ENCODE results near the gene C7orf33. TPM values are rescaled to one million over a fixed set of nuclear protein-coding genes. Genes with fewer than 3 reads are reported as not detected.

Gene C7orf33
- total and polyA plus RNA-seq, 9 of the 15 experiments (the other 6 are each of a cell fraction or from before 2014, with no cell fraction given), result 0.04 TPM; not detected in 8

DNA sequence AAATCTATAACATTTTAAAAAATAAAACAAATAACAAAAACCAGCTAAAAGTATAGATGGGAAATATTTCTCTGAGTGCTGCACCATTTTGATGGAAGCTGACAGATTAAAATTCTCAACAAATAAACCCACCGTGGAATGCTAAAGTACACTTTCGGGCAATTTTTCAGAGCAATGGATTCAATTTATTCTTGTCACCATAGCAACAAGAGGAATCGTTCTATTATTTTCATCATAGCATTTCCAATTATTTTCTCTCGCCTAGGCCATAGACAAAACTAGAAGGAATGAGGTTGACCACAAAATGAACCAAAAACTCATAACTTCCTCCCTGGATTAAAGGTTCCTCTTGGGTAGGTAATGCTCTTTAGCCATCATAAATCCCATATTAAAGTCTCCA is 44.6 kb upstream of the C7orf33 start:
- intact Hi-C loops (cut with micrococcal nuclease), result no loop called here
- peaks cover 41 to 45% of the 10 kb centered on the region in 2 experiments; a peak in 4 of 5 replicates for H3K27me3 ChIP-seq (ENCODE audit: control insufficient read depth in 2 of 2, insufficient read depth in 2 of 2, low read length in 2 of 2)
- no peaks in the 10 kb centered on the region for H3K9me1 ChIP-seq (ENCODE audit: control insufficient read depth, insufficient read depth, low read length)
- H4K20me1 ChIP-seq (replicated peaks; ENCODE audit: control insufficient read depth, insufficient read depth, low read length), result no peaks in the 10 kb centered on the region
- no peaks in the 10 kb centered on the region for H3K36me3 ChIP-seq (ENCODE audit: control insufficient read depth, insufficient read depth, low read length)
- peaks cover 0 to 4% of the 10 kb centered on the region in 2 experiments; a peak in 1 of 5 replicates for H3K4me1 ChIP-seq (replicated peaks in 1 of 2; ENCODE audit: control insufficient read depth in 2 of 2, insufficient read depth in 2 of 2, low read length in 2 of 2)
- TF ChIP-seq RFX1 (IDR thresholded peaks at IDR 0.05), result peak; percentile 74
- no peak for TF ChIP-seq ZNF77 (CRISPR knock-in tag; IDR thresholded peaks at IDR 0.05)
- WGBS (ENCODE audit: insufficient coverage, low coverage, missing lambda C conversion rate), result 2% methylated on average over 4 of the region's 4 CpGs
- H3K9ac ChIP-seq (ENCODE audit: insufficient read depth in 1 of 2, low read depth in 2 of 2, low read length in 2 of 2), result no peak overlapping the region
- ATAC-seq, result no peak
- H3K27ac ChIP-seq (ENCODE audit: extremely low read depth, low read depth, low read length), result no peak overlapping the region
- ChIA-PET POLR2A (interaction anchor here (2.2 kb wide), 1 partner anchor 9 kb away, joined by 7 read pairs; no protein-coding TSS in a partner anchor), CTCF (ENCODE audit: low intra/inter-chr PET ratio) (no interaction called here)
- H2AFZ ChIP-seq (ENCODE audit: low read depth, low read length), result no peak overlapping the region
- H3K4me3 ChIP-seq, result no peak overlapping the region
- H3K9me3 ChIP-seq (replicated peaks; ENCODE audit: control insufficient read depth, insufficient read depth, low read depth, low read length), result no peaks in the 10 kb centered on the region
- in situ Hi-C loops (cut with MboI), result no loop called here
- no peak overlapping the region for H3K4me2 ChIP-seq (ENCODE audit: insufficient read depth, low read length)
- no TSS peak for BruUV-seq (replicated peaks)
- no peaks in the 10 kb centered on the region for H3K79me2 ChIP-seq (ENCODE audit: control insufficient read depth, insufficient read depth, low read length)
- FAIRE-seq, result no peak
- no peak for DNase-seq (ENCODE audit: extremely low read depth in 1 of 4, low spot score in 3 of 4)

DNA sequence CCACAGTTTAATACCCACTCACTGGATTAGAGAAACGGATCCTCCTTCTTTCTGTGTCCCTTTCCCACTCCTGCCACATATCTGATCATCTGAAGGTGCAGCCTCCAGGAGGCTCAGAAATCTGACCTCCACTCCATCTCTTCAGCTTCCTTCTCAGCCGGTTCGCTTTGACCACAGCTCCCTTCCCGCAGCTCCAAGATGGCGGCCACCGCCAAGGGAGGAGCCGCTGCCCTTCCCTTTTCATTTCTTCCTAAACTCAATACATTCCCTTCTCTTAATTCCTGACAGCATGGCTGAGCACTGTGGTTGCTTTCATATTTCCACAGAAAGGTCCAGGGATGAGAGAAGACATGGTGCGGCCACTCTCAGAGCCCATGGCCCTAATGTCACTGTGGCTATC is 43.7 kb upstream of the C7orf33 start:
- TF ChIP-seq TAF7 (tag; IDR thresholded peaks at IDR 0.05) (no peak), ZNF12 (CRISPR knock-in tag; IDR thresholded peaks at IDR 0.05) (0 out of 2 replicates have a peak, but pooled peaks have one; percentile 24), YY1 (IDR thresholded peaks at IDR 0.05; ENCODE audit: borderline replicate concordance in 1 of 3, control insufficient read depth in 1 of 3, extremely low read depth in 1 of 3, insufficient read depth in 3 of 3, insufficient read length in 1 of 3, insufficient replicate concordance in 2 of 3, low read depth in 1 of 3, low read length in 2 of 3) (peak; percentile 44 to 82 (median 47)), CTBP1 (IDR thresholded peaks at IDR 0.05; ENCODE audit: borderline replicate concordance) (0 out of 2 replicates have a peak, but pooled peaks have one; percentile 22), E2F5 (CRISPR knock-in tag; IDR thresholded peaks at IDR 0.05) (no peak)
- ATAC-seq, result peak; percentile 55
- H3K27ac ChIP-seq (ENCODE audit: extremely low read depth, low read depth, low read length), result no peak overlapping the region
- FAIRE-seq, result no peak
- CTCF ChIA-PET (ENCODE audit: low intra/inter-chr PET ratio), result no interaction called here
- no peaks in the 10 kb centered on the region for H4K20me1 ChIP-seq (replicated peaks; ENCODE audit: control insufficient read depth, insufficient read depth, low read length)
- peak overlapping the region; percentile 61 for H3K4me2 ChIP-seq (ENCODE audit: insufficient read depth, low read length)
- H3K9ac ChIP-seq (ENCODE audit: insufficient read depth in 1 of 2, low read depth in 2 of 2, low read length in 2 of 2), result no peak overlapping the region
- H3K4me1 ChIP-seq (replicated peaks in 1 of 2; ENCODE audit: control insufficient read depth in 2 of 2, insufficient read depth in 2 of 2, low read length in 2 of 2), result peaks cover 0 to 4% of the 10 kb centered on the region in 2 experiments; a peak in 1 of 5 replicates
- POLR2A ChIA-PET, result interaction anchor here (0.6 to 2.2 kb wide), 3 partner anchors 10 to 418 kb away, joined by 3 to 7 read pairs (median 3); no protein-coding TSS in a partner anchor
- no TSS peak for BruUV-seq (replicated peaks)
- DNase-seq (ENCODE audit: extremely low read depth in 1 of 4, low spot score in 3 of 4), result no peak
- H3K79me2 ChIP-seq (ENCODE audit: control insufficient read depth, insufficient read depth, low read length), result no peaks in the 10 kb centered on the region
- peak overlapping the region; percentile 81 for H2AFZ ChIP-seq (ENCODE audit: low read depth, low read length)
- H3K27me3 ChIP-seq (ENCODE audit: control insufficient read depth in 2 of 2, insufficient read depth in 2 of 2, low read length in 2 of 2), result peaks cover 36 to 41% of the 10 kb centered on the region in 2 experiments; a peak in 4 of 5 replicates
- H3K4me3 ChIP-seq, result no peak overlapping the region
- no peaks in the 10 kb centered on the region for H3K36me3 ChIP-seq (ENCODE audit: control insufficient read depth, insufficient read depth, low read length)
- in situ Hi-C loops (cut with MboI), result no loop called here
- H3K9me3 ChIP-seq (replicated peaks; ENCODE audit: control insufficient read depth, insufficient read depth, low read depth, low read length), result no peaks in the 10 kb centered on the region
- no peaks in the 10 kb centered on the region for H3K9me1 ChIP-seq (ENCODE audit: control insufficient read depth, insufficient read depth, low read length)
- intact Hi-C loops (cut with micrococcal nuclease), result no loop called here
- WGBS (ENCODE audit: insufficient coverage, low coverage, missing lambda C conversion rate), result 6% methylated on average over 8 of the region's 8 CpGs
